Epithelial cell of esophagus (primary cell): Measurements from ENCODE around the gene PDE4A.
"Not testable (repeated sequence)": the region's sequence is repeated elsewhere in the genome, so short reads cannot be mapped to it uniquely, and the experiment has no call there.

Source experiments
- DNase-seq: peaks from one replicate; pipeline ENCODE4 v3.0.0; 2010; ENCODE audit warnings: low read depth
- H3K4me3 ChIP-seq: 2 replicates; pipeline ENCODE4 v1.5.1; 2011; ENCODE audit warnings: mild to moderate bottlenecking, low read length, control low read depth
- TF ChIP-seq, protein P1 (sequence below): IDR thresholded peaks from 2 replicates; pipeline ENCODE4 v1.5.1; 2011; ENCODE audit warnings: low read depth, mild to moderate bottlenecking, low read length, control low read depth, inconsistent platforms; ENCODE audit not compliant: insufficient read depth; ENCODE audit errors: missing control alignments

The PDE4A gene

DNA sequence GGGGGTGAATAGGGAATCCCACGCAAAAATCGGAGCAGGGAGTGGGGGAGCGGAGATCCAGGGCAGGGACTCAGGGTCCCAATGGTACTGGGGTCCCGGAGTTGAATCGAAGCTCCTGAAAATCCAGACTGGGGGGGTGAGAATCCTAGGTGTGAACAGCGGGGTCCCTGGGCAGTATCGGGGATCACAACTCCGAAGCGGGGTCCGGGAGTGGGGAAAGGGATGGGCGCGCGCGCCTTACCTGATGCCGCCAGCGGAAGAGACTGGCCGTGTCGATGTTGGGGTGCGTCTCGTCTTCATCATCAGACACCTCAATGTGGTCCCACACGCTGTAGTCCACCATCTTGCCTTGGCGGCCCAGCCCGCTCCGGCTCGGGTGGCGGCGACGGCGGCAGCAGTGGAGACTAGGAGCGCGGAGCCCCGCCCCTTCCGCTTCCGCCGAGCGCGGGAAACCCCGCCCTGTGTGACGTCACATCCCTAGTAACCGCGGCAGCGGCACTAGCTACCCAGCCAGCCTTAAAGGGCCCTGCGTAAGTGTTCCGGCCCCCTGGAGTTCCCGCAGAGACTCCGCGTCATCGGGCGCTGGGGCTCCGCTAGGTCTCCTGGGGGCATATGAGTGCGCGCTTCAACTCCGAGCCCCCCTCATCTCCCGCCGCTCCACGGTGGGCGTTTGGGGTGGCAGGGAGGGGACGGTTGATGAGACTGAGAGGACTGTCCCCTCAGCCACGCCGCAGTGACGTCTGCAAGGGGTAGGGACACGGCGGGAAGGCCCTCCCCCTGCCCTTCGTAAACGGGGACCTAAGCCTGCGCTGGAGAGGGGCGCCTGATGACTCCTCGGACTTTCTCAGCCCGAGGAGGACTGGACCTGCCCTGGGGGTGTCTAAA lies 17.0 kb upstream of the PDE4A start, which contains the start of gene CDC37:
Gene CDC37, minus strand, starts transcription at position 406 of the 885 bp plus-strand sequence. Its CDS starts 63 bp downstream, at position 343.
- H3K4me3 ChIP-seq: peak within 1 kb of the TSS; percentile 74
- DNase-seq: peak; percentile 97
- TF ChIP-seq, protein P1, sequence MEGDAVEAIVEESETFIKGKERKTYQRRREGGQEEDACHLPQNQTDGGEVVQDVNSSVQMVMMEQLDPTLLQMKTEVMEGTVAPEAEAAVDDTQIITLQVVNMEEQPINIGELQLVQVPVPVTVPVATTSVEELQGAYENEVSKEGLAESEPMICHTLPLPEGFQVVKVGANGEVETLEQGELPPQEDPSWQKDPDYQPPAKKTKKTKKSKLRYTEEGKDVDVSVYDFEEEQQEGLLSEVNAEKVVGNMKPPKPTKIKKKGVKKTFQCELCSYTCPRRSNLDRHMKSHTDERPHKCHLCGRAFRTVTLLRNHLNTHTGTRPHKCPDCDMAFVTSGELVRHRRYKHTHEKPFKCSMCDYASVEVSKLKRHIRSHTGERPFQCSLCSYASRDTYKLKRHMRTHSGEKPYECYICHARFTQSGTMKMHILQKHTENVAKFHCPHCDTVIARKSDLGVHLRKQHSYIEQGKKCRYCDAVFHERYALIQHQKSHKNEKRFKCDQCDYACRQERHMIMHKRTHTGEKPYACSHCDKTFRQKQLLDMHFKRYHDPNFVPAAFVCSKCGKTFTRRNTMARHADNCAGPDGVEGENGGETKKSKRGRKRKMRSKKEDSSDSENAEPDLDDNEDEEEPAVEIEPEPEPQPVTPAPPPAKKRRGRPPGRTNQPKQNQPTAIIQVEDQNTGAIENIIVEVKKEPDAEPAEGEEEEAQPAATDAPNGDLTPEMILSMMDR: no peak

- TF ChIP-seq, protein P1: no peak
- peak overlapping the region; percentile 74 for H3K4me3 ChIP-seq
- no peak for DNase-seq
Observed at GRCh38 chr19:10404888-10405820, 15.2 kb upstream of the PDE4A start.

DNA sequence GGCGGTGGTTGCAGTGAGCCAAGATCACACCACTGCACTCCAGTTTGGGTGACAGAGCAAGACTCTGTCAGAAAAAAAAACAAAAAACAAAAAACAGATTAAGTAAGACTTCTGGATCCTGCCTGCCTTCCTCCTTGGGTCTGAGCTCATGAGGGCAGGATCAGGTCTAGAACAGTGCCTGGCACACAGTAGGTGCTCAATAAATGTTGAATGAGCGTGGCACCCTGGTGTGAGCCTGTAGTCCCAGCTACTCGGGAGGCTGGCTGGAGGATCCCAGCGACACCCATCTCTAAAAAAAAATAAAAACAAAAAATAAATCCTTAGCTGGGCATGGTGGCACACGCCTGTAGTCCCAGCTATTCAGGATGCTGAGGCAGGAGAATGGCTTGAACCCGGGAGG lies 14.1 kb upstream of the PDE4A start:
- TF ChIP-seq, protein P1: no peak
- no peak for DNase-seq
- no peak overlapping the region for H3K4me3 ChIP-seq

GRCh38 chr19:10407096-10407495 lies 13.2 kb upstream of the PDE4A start:
- no peak for DNase-seq
- H3K4me3 ChIP-seq: no peak overlapping the region
- TF ChIP-seq, protein P1: no peak

GRCh38 chr19:10408511-10409283 lies 11.6 kb upstream of the PDE4A start:
- no peak overlapping the region for H3K4me3 ChIP-seq
- DNase-seq: no peak
- TF ChIP-seq, protein P1: no peak

- not testable (repeated sequence) for H3K4me3 ChIP-seq, DNase-seq
Observed at GRCh38 chr19:10411224-10411623, 9.1 kb upstream of the PDE4A start.
